C4-2B (cell line): ENCODE data around the gene SLC30A2.

Experiments used
- CTCF ChIP-seq: fragments of 450-650 bp; conservative IDR thresholded peaks from 2 replicates; pipeline ENCODE4 v1.5.1; 2017; ENCODE audit warnings: mild to moderate bottlenecking
- ZFX ChIP-seq: fragments of 450-650 bp; IDR thresholded peaks from 2 replicates; pipeline ENCODE4 v1.6.1; 2017

DNA sequence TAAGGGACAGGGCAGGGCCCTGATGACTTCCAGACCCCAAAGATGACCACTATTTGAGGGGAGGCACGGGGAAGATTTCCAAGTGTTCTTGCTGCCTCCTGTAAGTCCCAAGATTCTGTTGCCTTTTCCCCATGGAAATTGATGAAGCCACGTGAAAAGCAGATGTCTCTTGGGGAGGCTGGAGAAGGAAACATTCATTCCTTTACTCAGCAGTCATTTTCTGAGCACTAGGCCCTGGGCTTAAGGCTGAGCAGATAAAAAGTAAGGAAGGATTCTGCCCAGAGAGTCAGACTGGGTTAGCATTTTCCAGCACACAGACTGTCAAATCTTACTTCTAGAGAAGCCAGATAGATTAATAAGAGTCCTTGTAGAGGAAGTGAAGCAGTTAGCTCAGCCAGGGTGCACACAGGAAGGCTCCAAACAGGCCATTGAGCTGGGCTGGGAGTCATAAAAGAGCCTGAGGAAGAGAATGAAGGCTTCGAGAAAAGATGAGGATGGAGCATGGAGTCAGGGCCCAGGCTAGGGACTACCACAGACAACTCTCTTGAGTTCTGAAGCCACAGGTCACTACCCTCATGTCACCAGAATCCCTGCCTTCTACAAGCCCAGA, 14.2 kb downstream of the SLC30A2 start:
- TF ChIP-seq CTCF (no peak), ZFX (no peak)
